Esophagus muscularis mucosa (tissue), 4 donors: ENCODE results near the gene DHRS7C. TPM values are rescaled to one million over a fixed set of nuclear protein-coding genes. Genes with fewer than 3 reads are reported as not detected.

Experiments used
- DNase-seq: peaks from one replicate; pipeline ENCODE4 v3.0.0-alpha.2; 2017; ENCODE audit errors: extremely low spot score
- H3K27ac ChIP-seq, 4 donors: fragments of 200-600 bp; sonication (generic); replicated peaks in 1 of 4; 1 replicate in 3 of 4; 2 replicates in 1 of 4; pipeline ENCODE4 v1.5.1; 2016 to 2019; ENCODE audit warnings: mild to moderate bottlenecking in 1 of 4
- H3K27me3 ChIP-seq, 4 donors: fragments of 200-600 bp; sonication (generic); one replicate each; pipeline versions ENCODE4 v1.5.1 to v1.6.0; 2016 to 2019
- H3K36me3 ChIP-seq, 4 donors: fragments of 200-600 bp; sonication (generic); one replicate each; pipeline ENCODE4 v1.5.1; 2016 to 2019
- H3K4me1 ChIP-seq, 4 donors: fragments of 200-600 bp; sonication (generic); one replicate each; pipeline ENCODE4 v1.5.1; 2016 to 2019
- H3K4me3 ChIP-seq, 4 donors: fragments of 200-600 bp; sonication (generic); 1 replicate in 2 of 4; 2 replicates in 2 of 4; pipeline ENCODE4 v1.5.1; 2016 to 2019; ENCODE audit warnings: mild to moderate bottlenecking in 4 of 4, moderate library complexity in 1 of 4
- H3K9me3 ChIP-seq, 4 donors: fragments of 200-600 bp; sonication (generic); 1 replicate in 3 of 4; 2 replicates in 1 of 4; pipeline ENCODE4 v1.5.1; 2016 to 2019
- EP300 ChIP-seq: sonication (generic); formaldehyde crosslinking; IDR thresholded peaks from one replicate; pipeline ENCODE4 v1.6.1; 2017; ENCODE audit warnings: antibody characterized with exemption
- POLR2A ChIP-seq: fragments of 450-650 bp; IDR thresholded peaks from one replicate; pipeline ENCODE4 v1.6.1; 2017; ENCODE audit warnings: antibody characterized with exemption, moderate library complexity, mild to moderate bottlenecking, low read depth
- POLR2AphosphoS5 ChIP-seq, 2 donors: sonication (generic); formaldehyde crosslinking; IDR thresholded peaks; one replicate each; pipeline ENCODE4 v1.6.1; 2017; ENCODE audit warnings: antibody characterized with exemption in 2 of 2
- WGBS: methylation state at CpG from one replicate; pipeline ENCODE4 v1.1.5; 2018; 5-methylcytosine and 5-hydroxymethylcytosine counted together
- intact Hi-C: fragments of 100-400 bp; cut with DNase I; formaldehyde crosslinking; loops from one replicate; pipeline ENCODE4 v1.15.1; 2023
- total RNA-seq, 4 donors: library from RNA; depleted of rRNA; stranded (reverse); fragments of >200 nt; gene quantifications; one replicate each; pipeline versions ENCODE4 v1.1.0 to v1.2.1, GENCODE V29; 2016
- TF ChIP-seq, protein P1 (sequence below), 3 experiments: fragments of 200-600 bp in 2 of 3; fragments of 450-650 bp in 1 of 3; sonication (generic) in 2 of 3; IDR thresholded peaks; one replicate each; pipeline ENCODE4 v1.5.1; 2017 to 2019; ENCODE audit warnings: antibody characterized with exemption in 3 of 3, mild to moderate bottlenecking in 2 of 3, moderate library complexity in 1 of 3

The DHRS7C gene
- total RNA-seq, 4 donors from 2014 or later: not detected

GRCh38 chr17:9763643-9764042 is 27.7 kb downstream of the DHRS7C start:
- no peak for TF ChIP-seq EP300
- TF ChIP-seq, protein P1, sequence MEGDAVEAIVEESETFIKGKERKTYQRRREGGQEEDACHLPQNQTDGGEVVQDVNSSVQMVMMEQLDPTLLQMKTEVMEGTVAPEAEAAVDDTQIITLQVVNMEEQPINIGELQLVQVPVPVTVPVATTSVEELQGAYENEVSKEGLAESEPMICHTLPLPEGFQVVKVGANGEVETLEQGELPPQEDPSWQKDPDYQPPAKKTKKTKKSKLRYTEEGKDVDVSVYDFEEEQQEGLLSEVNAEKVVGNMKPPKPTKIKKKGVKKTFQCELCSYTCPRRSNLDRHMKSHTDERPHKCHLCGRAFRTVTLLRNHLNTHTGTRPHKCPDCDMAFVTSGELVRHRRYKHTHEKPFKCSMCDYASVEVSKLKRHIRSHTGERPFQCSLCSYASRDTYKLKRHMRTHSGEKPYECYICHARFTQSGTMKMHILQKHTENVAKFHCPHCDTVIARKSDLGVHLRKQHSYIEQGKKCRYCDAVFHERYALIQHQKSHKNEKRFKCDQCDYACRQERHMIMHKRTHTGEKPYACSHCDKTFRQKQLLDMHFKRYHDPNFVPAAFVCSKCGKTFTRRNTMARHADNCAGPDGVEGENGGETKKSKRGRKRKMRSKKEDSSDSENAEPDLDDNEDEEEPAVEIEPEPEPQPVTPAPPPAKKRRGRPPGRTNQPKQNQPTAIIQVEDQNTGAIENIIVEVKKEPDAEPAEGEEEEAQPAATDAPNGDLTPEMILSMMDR (IDR thresholded peaks at IDR 0.05): no peak
- no peak for TF ChIP-seq POLR2AphosphoS5 (IDR thresholded peaks at IDR 0.05)
- no peak for TF ChIP-seq POLR2A
- Histone ChIP-seq H3K4me1 (no peaks in the 10 kb centered on the region), H3K36me3 (no peaks in the 10 kb centered on the region), H3K4me3 (no peak overlapping the region), H3K27ac (no peak overlapping the region), H3K27me3 (peaks cover 0 to 5% (median 0%) of the 10 kb centered on the region in 4 donors), H3K9me3 (no peaks in the 10 kb centered on the region)
- no peak for DNase-seq
- intact Hi-C loops: no loop called here
- WGBS: 45% methylated on average over 4 of the region's 4 CpGs

- Histone ChIP-seq H3K4me3 (no peak overlapping the region), H3K36me3 (no peaks in the 10 kb centered on the region), H3K4me1 (no peaks in the 10 kb centered on the region), H3K27me3 (no peaks in the 10 kb centered on the region), H3K27ac (no peak overlapping the region), H3K9me3 (peaks cover 0 to 1% (median under 1%) of the 10 kb centered on the region in 4 donors)
- intact Hi-C loops: no loop called here
- no peak for TF ChIP-seq POLR2AphosphoS5 (IDR thresholded peaks at IDR 0.05)
- TF ChIP-seq EP300: no peak
- TF ChIP-seq, protein P1 (IDR thresholded peaks at IDR 0.05): no peak
- TF ChIP-seq POLR2A: no peak
- 89% methylated on average over 1 of the region's 1 CpG for WGBS
- no peak for DNase-seq
These were observed 31.1 kb downstream of the DHRS7C start for GRCh38 chr17:9760266-9760665.

GRCh38 chr17:9755083-9755482 is 36.3 kb downstream of the DHRS7C start:
- no peak for TF ChIP-seq POLR2A
- no peak for TF ChIP-seq POLR2AphosphoS5 (IDR thresholded peaks at IDR 0.05)
- TF ChIP-seq EP300: no peak
- TF ChIP-seq, protein P1 (IDR thresholded peaks at IDR 0.05): no peak
- intact Hi-C loops: no loop called here
- Histone ChIP-seq H3K27me3 (peaks cover 0 to 10% (median 0%) of the 10 kb centered on the region in 4 donors), H3K4me3 (no peak overlapping the region), H3K4me1 (no peaks in the 10 kb centered on the region), H3K27ac (no peak overlapping the region), H3K36me3 (no peaks in the 10 kb centered on the region), H3K9me3 (peaks cover 0 to 7% (median 5%) of the 10 kb centered on the region in 4 donors)
- WGBS: 81% methylated on average over 3 of the region's 3 CpGs
- DNase-seq: no peak

DNA sequence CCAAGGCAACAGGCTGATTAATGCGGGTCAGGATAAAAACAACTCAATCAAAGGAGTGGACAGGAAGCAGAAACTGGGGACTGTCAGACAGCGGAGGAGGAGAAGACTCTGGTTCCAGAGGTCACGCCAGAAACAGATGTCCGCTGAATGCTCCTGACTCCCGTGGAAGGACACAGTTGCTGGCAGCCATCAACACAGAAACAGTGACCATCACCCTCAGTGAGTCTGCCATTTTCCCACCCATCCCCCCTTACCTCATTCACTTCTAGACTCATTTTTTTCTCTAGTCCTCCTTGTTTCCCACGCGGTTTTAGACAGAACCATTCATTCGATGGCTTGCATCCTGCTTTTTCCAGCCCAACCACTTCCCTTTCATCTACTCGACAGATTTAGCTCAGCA is 40.9 kb downstream of the DHRS7C start:
- Histone ChIP-seq H3K4me3 (no peak overlapping the region), H3K36me3 (no peaks in the 10 kb centered on the region), H3K27ac (no peak overlapping the region), H3K4me1 (no peaks in the 10 kb centered on the region), H3K27me3 (peaks cover 0 to 10% (median 0%) of the 10 kb centered on the region in 4 donors), H3K9me3 (peaks cover 0 to 7% (median 5%) of the 10 kb centered on the region in 4 donors)
- intact Hi-C loops: no loop called here
- no peak for TF ChIP-seq POLR2A
- no peak for TF ChIP-seq POLR2AphosphoS5 (IDR thresholded peaks at IDR 0.05)
- TF ChIP-seq, protein P1 (IDR thresholded peaks at IDR 0.05): no peak
- TF ChIP-seq EP300: no peak
- WGBS: 45% methylated on average over 9 of the region's 9 CpGs
- DNase-seq: no peak
